Fibroblast of lung (primary cell): ENCODE results near the gene EPYC. TPM values are rescaled to one million over a fixed set of nuclear protein-coding genes. Genes with fewer than 3 reads are reported as not detected.
A peak's percentile ranks its signal among the peaks of the same experiment; 100 is the strongest.

Experiments
- DNase-seq, 2 donors: peaks; one replicate each; pipeline versions ENCODE4 v3.0.0 to v3.0.0-alpha.2; 2010; ENCODE audit warnings: low read depth in 2 of 2
- H2AFZ ChIP-seq: 2 replicates; pipeline ENCODE4 v1.5.1; 2012; ENCODE audit warnings: low read length, control low read depth, inconsistent platforms
- H3K27ac ChIP-seq: 2 replicates; pipeline ENCODE4 v1.5.1; 2011; ENCODE audit warnings: low read length, control low read depth; ENCODE audit not compliant: insufficient read depth
- H3K27me3 ChIP-seq: 2 replicates; pipeline ENCODE4 v1.5.1; 2011; ENCODE audit warnings: mild to moderate bottlenecking, low read length; ENCODE audit not compliant: control insufficient read depth, insufficient read depth
- H3K36me3 ChIP-seq: 2 replicates; pipeline ENCODE4 v1.5.1; 2011; ENCODE audit warnings: low read length; ENCODE audit not compliant: control insufficient read depth, insufficient read depth
- H3K4me1 ChIP-seq: 2 replicates; pipeline ENCODE4 v1.5.1; 2011; ENCODE audit warnings: low read length; ENCODE audit not compliant: control insufficient read depth, insufficient read depth; ENCODE audit errors: extremely low read depth
- H3K4me2 ChIP-seq: 2 replicates; pipeline ENCODE4 v1.5.1; 2011; ENCODE audit warnings: low read length, control low read depth; ENCODE audit not compliant: insufficient read depth; ENCODE audit errors: extremely low read depth
- H3K4me3 ChIP-seq, 4 experiments: fragments of 200-600 bp in 1 of 4; sonication (generic) in 1 of 4; replicated peaks in 1 of 4; 2 replicates each; pipeline ENCODE4 v1.5.1; 2011 to 2016; ENCODE audit warnings: low read length in 4 of 4, low read depth in 3 of 4, mild to moderate bottlenecking in 3 of 4, control low read depth in 2 of 4, inconsistent platforms in 1 of 4, mixed read lengths in 1 of 4; ENCODE audit not compliant: insufficient read depth in 1 of 4; ENCODE audit errors: control extremely low read depth in 1 of 4
- H3K79me2 ChIP-seq: 2 replicates; pipeline ENCODE4 v1.5.1; 2012; ENCODE audit warnings: mild to moderate bottlenecking, low read length, inconsistent platforms; ENCODE audit not compliant: control insufficient read depth, insufficient read depth
- H3K9ac ChIP-seq: 2 replicates; pipeline ENCODE4 v1.5.1; 2011; ENCODE audit warnings: mild to moderate bottlenecking, low read length, control low read depth; ENCODE audit not compliant: insufficient read depth
- H3K9me3 ChIP-seq: 2 replicates; pipeline ENCODE4 v1.5.1; 2012; ENCODE audit warnings: low read depth, low read length; ENCODE audit not compliant: control insufficient read depth, insufficient read depth
- H4K20me1 ChIP-seq: 2 replicates; pipeline ENCODE4 v1.5.1; 2011; ENCODE audit warnings: low read length; ENCODE audit not compliant: control insufficient read depth, insufficient read depth; ENCODE audit errors: extremely low read depth
- EZH2 ChIP-seq: IDR thresholded peaks from 2 replicates; pipeline ENCODE4 v1.5.1; 2012; ENCODE audit warnings: low read length, control low read depth, mild to moderate bottlenecking; ENCODE audit errors: missing control alignments
- polyA plus RNA-seq, 2 donors: library from polyadenylated mRNA; depleted of rRNA in 1 of 2; stranded (reverse) in 1 of 2; unstranded in 1 of 2; fragments of >200 nt; gene quantifications; 2 replicates each; pipeline ENCODE4 v1.2.1, GENCODE V29; 2011 to 2012; ENCODE audit warnings: missing spikeins in 1 of 2
- total RNA-seq: library from RNA; depleted of rRNA; stranded (reverse); fragments of >200 nt; gene quantifications from 2 replicates; pipeline ENCODE4 v1.2.1, GENCODE V29; 2014
- TF ChIP-seq, protein P1 (sequence below), 2 donors: IDR thresholded peaks in 1 of 2; conservative IDR thresholded peaks in 1 of 2; 1 replicate in 1 of 2; 2 replicates in 1 of 2; pipeline ENCODE4 v1.5.1; 2011 to 2012; ENCODE audit warnings: low read length in 2 of 2, control low read depth in 1 of 2, inconsistent platforms in 1 of 2, low read depth in 1 of 2, mild to moderate bottlenecking in 1 of 2

EPYC gene
- total and polyA plus RNA-seq, 2 donors (not counting 1 experiment from before 2014, with no cell fraction given) = 0.05 TPM; not detected in 1

DNA sequence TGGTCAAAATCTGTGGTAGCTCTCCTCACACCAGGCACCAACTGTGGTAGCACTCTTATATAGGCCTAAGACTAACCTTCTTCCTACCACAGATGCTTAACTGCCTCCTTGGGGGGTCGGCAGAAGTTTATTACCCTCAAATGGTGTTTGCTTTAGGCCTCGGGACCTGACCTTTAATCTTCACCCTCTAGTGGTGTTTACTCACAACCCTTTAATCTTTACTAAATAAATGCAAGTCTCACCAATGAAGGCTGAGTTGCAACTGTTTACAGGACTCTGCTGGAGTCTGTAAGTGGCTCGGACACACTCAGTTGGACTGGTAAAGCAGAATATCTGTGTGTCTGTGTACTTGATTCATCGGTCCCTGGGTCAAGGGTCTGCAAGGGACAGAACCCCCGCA, 79.2 kb downstream of the EPYC start:
- H3K27ac ChIP-seq = no peak overlapping the region
- H2AFZ ChIP-seq = no peak overlapping the region
- no peaks in the 10 kb centered on the region for H3K36me3 ChIP-seq
- DNase-seq = no peak
- no peak overlapping the region for H3K4me3 ChIP-seq
- H4K20me1 ChIP-seq = no peaks in the 10 kb centered on the region
- H3K79me2 ChIP-seq = no peaks in the 10 kb centered on the region
- peaks cover 12% of the 10 kb centered on the region for H3K4me1 ChIP-seq
- no peaks in the 10 kb centered on the region for H3K9me3 ChIP-seq
- H3K9ac ChIP-seq = no peak overlapping the region
- no peaks in the 10 kb centered on the region for H3K27me3 ChIP-seq
- no peak for TF ChIP-seq EZH2
- TF ChIP-seq, protein P1, sequence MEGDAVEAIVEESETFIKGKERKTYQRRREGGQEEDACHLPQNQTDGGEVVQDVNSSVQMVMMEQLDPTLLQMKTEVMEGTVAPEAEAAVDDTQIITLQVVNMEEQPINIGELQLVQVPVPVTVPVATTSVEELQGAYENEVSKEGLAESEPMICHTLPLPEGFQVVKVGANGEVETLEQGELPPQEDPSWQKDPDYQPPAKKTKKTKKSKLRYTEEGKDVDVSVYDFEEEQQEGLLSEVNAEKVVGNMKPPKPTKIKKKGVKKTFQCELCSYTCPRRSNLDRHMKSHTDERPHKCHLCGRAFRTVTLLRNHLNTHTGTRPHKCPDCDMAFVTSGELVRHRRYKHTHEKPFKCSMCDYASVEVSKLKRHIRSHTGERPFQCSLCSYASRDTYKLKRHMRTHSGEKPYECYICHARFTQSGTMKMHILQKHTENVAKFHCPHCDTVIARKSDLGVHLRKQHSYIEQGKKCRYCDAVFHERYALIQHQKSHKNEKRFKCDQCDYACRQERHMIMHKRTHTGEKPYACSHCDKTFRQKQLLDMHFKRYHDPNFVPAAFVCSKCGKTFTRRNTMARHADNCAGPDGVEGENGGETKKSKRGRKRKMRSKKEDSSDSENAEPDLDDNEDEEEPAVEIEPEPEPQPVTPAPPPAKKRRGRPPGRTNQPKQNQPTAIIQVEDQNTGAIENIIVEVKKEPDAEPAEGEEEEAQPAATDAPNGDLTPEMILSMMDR (conservative IDR thresholded peaks at IDR 0.05 in 1 of 2, IDR thresholded peaks at IDR 0.05 in 1 of 2; ENCODE audit: low read depth in 1 of 2, low read length in 2 of 2) = no peak
- H3K4me2 ChIP-seq = no peak overlapping the region

DNA sequence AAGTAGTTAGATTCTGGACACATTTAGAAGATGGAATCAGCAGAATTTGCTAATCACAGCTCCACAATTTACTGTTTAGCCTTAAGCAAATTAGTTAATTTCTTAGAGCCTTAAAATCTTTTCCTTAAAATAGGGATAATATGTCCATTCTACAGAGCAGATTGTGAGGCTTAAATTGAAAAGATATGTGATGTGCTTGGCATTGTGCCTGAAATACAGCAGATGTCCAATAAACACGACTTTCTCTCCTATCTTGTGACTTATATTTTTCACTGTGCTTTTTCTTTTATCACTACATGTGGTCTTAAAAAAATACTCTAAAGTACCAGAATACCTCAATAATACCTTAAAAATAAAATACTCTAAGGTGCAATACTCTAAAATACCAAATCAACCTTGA, 80.4 kb downstream of the EPYC start:
- Histone ChIP-seq H3K27ac (no peak overlapping the region), H3K4me2 (no peak overlapping the region), H3K9me3 (no peaks in the 10 kb centered on the region), H3K27me3 (no peaks in the 10 kb centered on the region), H3K4me3 (no peak overlapping the region), H2AFZ (no peak overlapping the region), H3K79me2 (no peaks in the 10 kb centered on the region), H3K9ac (no peak overlapping the region), H3K4me1 (peaks cover 12% of the 10 kb centered on the region), H3K36me3 (no peaks in the 10 kb centered on the region), H4K20me1 (no peaks in the 10 kb centered on the region)
- DNase-seq = no peak
- no peak for TF ChIP-seq EZH2
- TF ChIP-seq, protein P1 (conservative IDR thresholded peaks at IDR 0.05 in 1 of 2, IDR thresholded peaks at IDR 0.05 in 1 of 2; ENCODE audit: low read depth in 1 of 2, low read length in 2 of 2) = no peak

DNA sequence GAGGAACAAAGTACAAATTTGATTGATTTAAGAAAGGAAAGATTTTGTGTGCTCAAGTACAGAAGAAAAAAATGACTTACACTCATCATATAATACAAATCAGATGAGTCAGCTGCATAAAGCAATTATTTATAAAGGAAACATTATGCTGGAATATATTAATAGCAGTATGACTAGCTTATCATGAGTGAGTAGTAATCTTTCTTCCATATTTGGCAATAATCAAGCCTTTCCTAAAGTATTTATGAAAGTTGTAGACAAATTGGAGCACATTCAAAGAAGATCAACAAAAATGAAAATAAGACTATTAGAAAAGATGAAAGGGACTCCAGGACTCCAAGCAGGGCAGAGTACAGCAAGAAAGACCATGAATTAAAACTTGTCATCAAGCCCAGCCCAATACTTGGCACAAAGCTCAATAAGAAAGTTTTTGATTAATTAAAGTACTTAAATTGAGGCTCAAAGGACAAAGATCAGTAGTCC, 82.6 kb downstream of the EPYC start:
- Histone ChIP-seq H2AFZ (peak overlapping the region; percentile 20), H3K9ac (no peak overlapping the region), H3K9me3 (no peaks in the 10 kb centered on the region), H3K4me1 (peaks cover 12% of the 10 kb centered on the region), H3K36me3 (no peaks in the 10 kb centered on the region), H3K27ac (peak overlapping the region; percentile 73), H3K4me2 (peak overlapping the region; percentile 87), H3K27me3 (no peaks in the 10 kb centered on the region), H3K79me2 (no peaks in the 10 kb centered on the region), H3K4me3 (no peak overlapping the region), H4K20me1 (no peaks in the 10 kb centered on the region)
- TF ChIP-seq EZH2 = no peak
- TF ChIP-seq, protein P1 (conservative IDR thresholded peaks at IDR 0.05 in 1 of 2, IDR thresholded peaks at IDR 0.05 in 1 of 2; ENCODE audit: low read depth in 1 of 2, low read length in 2 of 2) = no peak
- DNase-seq = peak; percentile 72 to 89
